Activated B cell treated with CpG ODN at 0.5 μM for 24 hours (primary cell): ENCODE data around the gene JRKL. TPM values are rescaled to one million over a fixed set of nuclear protein-coding genes. Genes with fewer than 3 reads are reported as not detected.
"Not testable (repeated sequence)": the region's sequence is repeated elsewhere in the genome, so short reads cannot be mapped to it uniquely, and the experiment has no call there.

Experiments
- ATAC-seq: fragments of 200-7000 bp; cut with Tn5 transposase; one replicate; pipeline ENCODE4 v1.10.0; 2021; ENCODE audit warnings: low read depth, mild to moderate bottlenecking, moderate library complexity
- CTCF ChIA-PET: fragments of 350-600 bp; sonication (Branson Sonifier 250); formaldehyde crosslinking; loops from one replicate; lab custom pipeline; 2021; ENCODE audit warnings: antibody characterized with exemption; lab: Charles Lee
- POLR2A ChIA-PET: fragments of 350-600 bp; sonication (Branson Sonifier 250); formaldehyde crosslinking; loops from one replicate; lab custom pipeline; 2021; ENCODE audit warnings: antibody characterized with exemption; lab: Charles Lee
- DNase-seq: peaks from one replicate; pipeline ENCODE4 v3.0.0; 2022
- H3K27ac Mint-ChIP-seq: one replicate; pipeline ENCODE4 v1.8.0; 2020; ENCODE audit warnings: mixed read lengths
- H3K27me3 Mint-ChIP-seq: one replicate; pipeline ENCODE4 v1.8.0; 2021; ENCODE audit warnings: mixed read lengths
- H3K36me3 Mint-ChIP-seq: one replicate; pipeline ENCODE4 v1.8.0; 2021; ENCODE audit warnings: low read depth, mixed read lengths
- H3K4me1 Mint-ChIP-seq: one replicate; pipeline ENCODE4 v1.8.0; 2021; ENCODE audit warnings: mixed read lengths
- H3K4me3 Mint-ChIP-seq: one replicate; pipeline ENCODE4 v1.8.0; 2020; ENCODE audit warnings: mild to moderate bottlenecking, mixed read lengths
- H3K9me3 Mint-ChIP-seq: one replicate; pipeline ENCODE4 v1.8.0; 2020; ENCODE audit warnings: mixed read lengths
- intact Hi-C: fragments of 100-400 bp; cut with micrococcal nuclease; formaldehyde crosslinking; loops from one replicate; pipeline ENCODE4 v1.15.1; 2024
- total RNA-seq: library from RNA; stranded (reverse); gene quantifications from 2 replicates; pipeline ENCODE4 v1.2.3, GENCODE V29; 2022
- TF ChIP-seq, protein P1 (sequence below): fragments of 200-600 bp; IDR thresholded peaks from one replicate; pipeline ENCODE4 v1.8.0; 2022; ENCODE audit warnings: antibody characterized with exemption, mild to moderate bottlenecking

The JRKL gene
- total RNA-seq, 1 donor from 2014 or later: 9.8 TPM

GRCh38 chr11:96400697-96401096 lies 10.9 kb downstream of the JRKL start:
- CTCF ChIA-PET: no interaction called here
- no peak overlapping the region for H3K27ac Mint-ChIP-seq
- no peak overlapping the region for H3K4me3 Mint-ChIP-seq
- no peaks in the 10 kb centered on the region for H3K36me3 Mint-ChIP-seq
- intact Hi-C loops: no loop called here
- H3K4me1 Mint-ChIP-seq: no peaks in the 10 kb centered on the region
- ATAC-seq: no peak
- POLR2A ChIA-PET: no interaction called here
- TF ChIP-seq, protein P1, sequence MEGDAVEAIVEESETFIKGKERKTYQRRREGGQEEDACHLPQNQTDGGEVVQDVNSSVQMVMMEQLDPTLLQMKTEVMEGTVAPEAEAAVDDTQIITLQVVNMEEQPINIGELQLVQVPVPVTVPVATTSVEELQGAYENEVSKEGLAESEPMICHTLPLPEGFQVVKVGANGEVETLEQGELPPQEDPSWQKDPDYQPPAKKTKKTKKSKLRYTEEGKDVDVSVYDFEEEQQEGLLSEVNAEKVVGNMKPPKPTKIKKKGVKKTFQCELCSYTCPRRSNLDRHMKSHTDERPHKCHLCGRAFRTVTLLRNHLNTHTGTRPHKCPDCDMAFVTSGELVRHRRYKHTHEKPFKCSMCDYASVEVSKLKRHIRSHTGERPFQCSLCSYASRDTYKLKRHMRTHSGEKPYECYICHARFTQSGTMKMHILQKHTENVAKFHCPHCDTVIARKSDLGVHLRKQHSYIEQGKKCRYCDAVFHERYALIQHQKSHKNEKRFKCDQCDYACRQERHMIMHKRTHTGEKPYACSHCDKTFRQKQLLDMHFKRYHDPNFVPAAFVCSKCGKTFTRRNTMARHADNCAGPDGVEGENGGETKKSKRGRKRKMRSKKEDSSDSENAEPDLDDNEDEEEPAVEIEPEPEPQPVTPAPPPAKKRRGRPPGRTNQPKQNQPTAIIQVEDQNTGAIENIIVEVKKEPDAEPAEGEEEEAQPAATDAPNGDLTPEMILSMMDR: no peak
- H3K27me3 Mint-ChIP-seq: peaks cover 5% of the 10 kb centered on the region
- H3K9me3 Mint-ChIP-seq: no peaks in the 10 kb centered on the region
- DNase-seq: no peak

GRCh38 chr11:96411412-96411811 lies 21.6 kb downstream of the JRKL start:
- H3K27ac Mint-ChIP-seq, H3K4me3 Mint-ChIP-seq, H3K9me3 Mint-ChIP-seq, intact Hi-C loops, ATAC-seq, POLR2A ChIA-PET, DNase-seq, H3K36me3 Mint-ChIP-seq, H3K4me1 Mint-ChIP-seq, CTCF ChIA-PET: not testable (repeated sequence)
- H3K27me3 Mint-ChIP-seq: peaks cover 21% of the 10 kb centered on the region

GRCh38 chr11:96412761-96413381 lies 23.1 kb downstream of the JRKL start:
- TF ChIP-seq, protein P1: no peak
- DNase-seq: no peak
- intact Hi-C loops: no loop called here
- Mint-ChIP-seq H3K27me3 (peaks cover 26% of the 10 kb centered on the region), H3K36me3 (no peaks in the 10 kb centered on the region), H3K9me3 (no peaks in the 10 kb centered on the region), H3K27ac (no peak overlapping the region), H3K4me1 (no peaks in the 10 kb centered on the region), H3K4me3 (no peak overlapping the region)
- no peak for ATAC-seq
- POLR2A ChIA-PET: no interaction called here
- CTCF ChIA-PET: no interaction called here

DNA sequence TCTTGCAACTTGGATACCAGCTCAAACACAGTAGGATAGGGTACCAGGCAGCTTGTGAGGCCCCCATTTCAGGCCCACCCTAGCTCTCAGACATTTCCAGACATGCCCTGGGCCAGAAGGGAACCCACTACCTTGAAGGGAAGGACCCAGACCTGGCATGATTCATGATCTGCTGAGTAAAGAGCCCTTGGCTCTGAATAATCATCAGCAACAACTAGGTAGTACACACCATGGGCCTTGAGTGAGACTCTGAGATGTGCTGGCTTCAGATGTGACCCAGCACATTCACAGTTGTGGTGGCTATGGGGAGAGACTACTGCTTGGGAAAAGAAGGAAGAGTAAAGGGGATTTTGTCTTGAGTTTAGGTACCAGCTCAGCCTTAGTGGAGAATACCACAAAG lies 23.6 kb downstream of the JRKL start:
- no peaks in the 10 kb centered on the region for H3K9me3 Mint-ChIP-seq
- no peaks in the 10 kb centered on the region for H3K4me1 Mint-ChIP-seq
- H3K27ac Mint-ChIP-seq: no peak overlapping the region
- intact Hi-C loops: no loop called here
- H3K4me3 Mint-ChIP-seq: no peak overlapping the region
- H3K36me3 Mint-ChIP-seq: no peaks in the 10 kb centered on the region
- DNase-seq: no peak
- ChIA-PET CTCF (no interaction called here), POLR2A (no interaction called here)
- ATAC-seq: no peak
- H3K27me3 Mint-ChIP-seq: peaks cover 28% of the 10 kb centered on the region
- TF ChIP-seq, protein P1: no peak

DNA sequence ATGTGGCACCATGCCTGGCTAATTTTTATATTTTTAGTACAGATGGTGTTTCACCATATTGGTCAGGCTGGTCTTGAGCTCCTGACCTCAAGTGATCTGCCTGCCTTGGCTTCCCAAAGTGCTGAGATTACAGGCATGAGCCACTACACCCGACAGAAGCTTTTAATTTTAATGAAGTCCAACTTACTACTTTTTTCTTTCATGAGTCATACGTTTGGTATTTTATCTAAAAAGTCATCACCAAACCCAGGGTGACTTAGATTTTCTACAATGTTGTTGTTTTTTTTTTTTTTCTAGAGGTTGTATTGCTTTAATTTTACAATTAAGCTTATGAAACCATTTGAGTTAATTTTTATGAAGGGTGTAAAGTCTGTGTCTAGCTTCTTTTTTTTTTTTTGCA lies 34.9 kb downstream of the JRKL start:
- intact Hi-C loops: no loop called here
- Mint-ChIP-seq H3K4me1 (no peaks in the 10 kb centered on the region), H3K36me3 (no peaks in the 10 kb centered on the region), H3K9me3 (no peaks in the 10 kb centered on the region), H3K27ac (no peak overlapping the region), H3K4me3 (no peak overlapping the region), H3K27me3 (peaks cover 32% of the 10 kb centered on the region)
- ATAC-seq (no peak), DNase-seq (no peak)
- TF ChIP-seq, protein P1: no peak
- POLR2A ChIA-PET: interaction anchor here (0.6 kb wide), 1 partner anchor 1974 kb away, joined by 3 read pairs; no protein-coding TSS in a partner anchor
- CTCF ChIA-PET: interaction anchor here (0.7 to 3.0 kb wide), 3 partner anchors 94 to 589 kb away, joined by 4 to 36 read pairs (median 4); no protein-coding TSS in a partner anchor

DNA sequence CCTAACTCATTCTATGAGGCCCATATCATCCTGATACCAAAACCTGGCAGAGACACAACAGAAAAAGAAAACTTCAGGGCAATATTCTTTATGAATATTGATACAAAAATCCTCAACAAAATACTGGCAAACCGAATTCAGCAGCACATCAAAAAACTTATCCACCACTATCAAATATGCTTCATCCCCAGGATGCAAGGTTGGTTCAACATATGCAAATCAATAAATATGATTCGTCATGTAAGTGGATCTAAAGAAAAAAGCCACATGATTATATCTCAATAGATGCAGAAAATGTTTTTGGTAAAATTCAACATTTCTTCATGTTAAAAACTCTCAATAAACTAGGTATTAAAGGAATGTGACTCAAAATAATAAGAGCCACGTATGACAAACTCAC lies 40.9 kb downstream of the JRKL start:
- Mint-ChIP-seq H3K4me1 (no peaks in the 10 kb centered on the region), H3K4me3 (no peak overlapping the region), H3K36me3 (no peaks in the 10 kb centered on the region), H3K27ac (no peak overlapping the region), H3K27me3 (peaks cover 35% of the 10 kb centered on the region), H3K9me3 (peaks cover 6% of the 10 kb centered on the region)
- intact Hi-C loops: no loop called here
- ChIA-PET CTCF (no interaction called here), POLR2A (no interaction called here)
- DNase-seq (no peak), ATAC-seq (no peak)
- TF ChIP-seq, protein P1: no peak

DNA sequence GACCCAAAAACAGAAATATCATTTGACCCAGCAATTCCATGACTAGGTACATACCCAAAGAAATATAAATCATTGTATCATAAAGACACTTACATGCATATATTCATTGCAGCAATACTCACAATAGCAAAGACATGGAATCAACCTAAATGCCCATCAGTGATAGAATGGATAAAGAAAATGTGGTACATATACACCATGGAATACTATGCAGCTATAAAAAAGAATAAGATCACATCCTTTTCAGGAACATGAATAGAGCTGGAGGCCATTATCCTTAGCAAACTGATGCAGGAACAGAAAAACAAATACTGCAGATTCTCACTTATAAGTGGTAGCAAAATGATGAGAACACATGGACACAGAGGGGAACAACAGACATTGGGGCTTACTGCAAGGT lies 42.8 kb downstream of the JRKL start:
- CTCF ChIA-PET, POLR2A ChIA-PET, H3K36me3 Mint-ChIP-seq, DNase-seq, H3K9me3 Mint-ChIP-seq, ATAC-seq, intact Hi-C loops, H3K27ac Mint-ChIP-seq, H3K4me3 Mint-ChIP-seq, H3K4me1 Mint-ChIP-seq: not testable (repeated sequence)
- H3K27me3 Mint-ChIP-seq: peaks cover 33% of the 10 kb centered on the region
